IMR-90 (cell line): ENCODE data around the gene HES1. TPM values are rescaled to one million over a fixed set of nuclear protein-coding genes. Genes with fewer than 3 reads are reported as not detected.

Experiments used
- ATAC-seq: fragments of 200-7000 bp; cut with Tn5 transposase; 2 replicates; pipeline ENCODE4 v1.9.1; 2020; ENCODE audit warnings: low read depth, mild to moderate bottlenecking, moderate library complexity
- BruUV-seq: library from RNA; stranded (reverse); fragments of 400-500 nt; replicated peaks from 2 replicates; lab custom pipeline; 2021; lab: Mats Ljungman, UMichigan
- CTCF ChIA-PET: fragments of 300-600 bp; formaldehyde crosslinking; extraction: SDS; loops from one replicate; lab custom pipeline; 2021; ENCODE audit warnings: antibody characterized with exemption; lab: Yijun Ruan, JAX
- POLR2A ChIA-PET: fragments of 300-600 bp; sonication (Branson Sonifier 250); formaldehyde crosslinking; loops from one replicate; lab custom pipeline; 2022; ENCODE audit warnings: antibody characterized with exemption; ENCODE audit not compliant: unreplicated experiment; lab: Charles Lee
- DNase-seq: peaks from one replicate; pipeline ENCODE4 v3.0.0; 2013
- H2AFZ ChIP-seq: replicated peaks from 2 replicates; pipeline ENCODE3; 2013; ENCODE audit warnings: low read length, mild to moderate bottlenecking; ENCODE audit not compliant: poor library complexity
- H2AK5ac ChIP-seq: 2 replicates; pipeline ENCODE4 v1.6.1; 2013; ENCODE audit warnings: low read depth, low read length, inconsistent platforms
- H2AK9ac ChIP-seq: replicated peaks from 2 replicates; pipeline ENCODE3; 2013; ENCODE audit warnings: mild to moderate bottlenecking, low read depth, low read length, moderate library complexity; ENCODE audit not compliant: poor library complexity
- H2BK120ac ChIP-seq: 2 replicates; pipeline ENCODE4 v1.6.1; 2013; ENCODE audit warnings: low read depth, low read length, inconsistent platforms
- H2BK15ac ChIP-seq: 3 replicates; pipeline ENCODE4 v1.6.1; 2013; ENCODE audit warnings: low read depth, low read length, inconsistent platforms
- H2BK20ac ChIP-seq: 2 replicates; pipeline ENCODE4 v1.6.1; 2013; ENCODE audit warnings: low read depth, mild to moderate bottlenecking, inconsistent platforms, low read length, moderate library complexity
- H2BK5ac ChIP-seq: 2 replicates; pipeline ENCODE4 v1.6.1; 2013; ENCODE audit warnings: mild to moderate bottlenecking, low read depth, low read length, inconsistent platforms; ENCODE audit not compliant: poor library complexity, severe bottlenecking
- H3K14ac ChIP-seq: replicated peaks from 2 replicates; pipeline ENCODE4 v1.6.1; 2013; ENCODE audit warnings: low read depth, low read length, inconsistent platforms
- H3K18ac ChIP-seq: 2 replicates; pipeline ENCODE4 v1.6.1; 2013; ENCODE audit warnings: low read depth, low read length, control low read depth
- H3K23ac ChIP-seq: 2 replicates; pipeline ENCODE4 v1.6.1; 2013; ENCODE audit warnings: low read depth, low read length, inconsistent platforms
- H3K27ac ChIP-seq: 2 replicates; pipeline ENCODE4 v1.5.1; 2013; ENCODE audit warnings: mild to moderate bottlenecking, control low read depth, low read length; ENCODE audit not compliant: insufficient read depth
- H3K27me3 ChIP-seq: 2 replicates; pipeline ENCODE4 v1.6.1; 2013; ENCODE audit warnings: low read length; ENCODE audit not compliant: control insufficient read depth, insufficient read depth
- H3K36me3 ChIP-seq: 2 replicates; pipeline ENCODE4 v1.6.1; 2013; ENCODE audit warnings: low read length, mixed read lengths; ENCODE audit not compliant: control insufficient read depth, insufficient read depth
- H3K4ac ChIP-seq: 2 replicates; pipeline ENCODE4 v1.6.1; 2013; ENCODE audit warnings: low read depth, low read length, inconsistent platforms
- H3K4me1 ChIP-seq: 2 replicates; pipeline ENCODE4 v1.6.1; 2013; ENCODE audit warnings: low read length, mixed read lengths; ENCODE audit not compliant: control insufficient read depth, insufficient read depth
- H3K4me2 ChIP-seq: 2 replicates; pipeline ENCODE4 v1.6.1; 2013; ENCODE audit warnings: low read depth, mild to moderate bottlenecking, control low read depth, low read length, moderate library complexity
- H3K4me3 ChIP-seq: 2 replicates; pipeline ENCODE4 v1.5.1; 2013; ENCODE audit warnings: low read depth, mild to moderate bottlenecking, control low read depth, low read length, moderate library complexity; ENCODE audit not compliant: insufficient read depth
- H3K56ac ChIP-seq: 2 replicates; pipeline ENCODE4 v1.6.1; 2013; ENCODE audit warnings: low read length, inconsistent platforms; ENCODE audit not compliant: insufficient read depth; ENCODE audit errors: extremely low read depth
- H3K79me1 ChIP-seq, 2 experiments: 2 replicates each; pipeline ENCODE4 v1.6.1; 2013; ENCODE audit warnings: low read length in 2 of 2, inconsistent platforms in 1 of 2, low read depth in 1 of 2
- H3K9ac ChIP-seq: 2 replicates; pipeline ENCODE4 v1.6.1; 2013; ENCODE audit warnings: low read depth, low read length, control low read depth
- H3K9me1 ChIP-seq: 2 replicates; pipeline ENCODE4 v1.6.1; 2013; ENCODE audit warnings: low read length, inconsistent platforms; ENCODE audit not compliant: insufficient read depth
- H3K9me3 ChIP-seq: 2 replicates; pipeline ENCODE4 v1.6.1; 2013; ENCODE audit warnings: low read length; ENCODE audit not compliant: control insufficient read depth, insufficient read depth
- H4K20me1 ChIP-seq: 2 replicates; pipeline ENCODE4 v1.6.1; 2013; ENCODE audit warnings: low read length, inconsistent platforms; ENCODE audit not compliant: insufficient read depth
- H4K5ac ChIP-seq: 2 replicates; pipeline ENCODE4 v1.6.1; 2013; ENCODE audit warnings: mild to moderate bottlenecking, low read depth, low read length, control low read depth
- H4K8ac ChIP-seq, 2 experiments: 2 replicates each; pipeline ENCODE4 v1.6.1; 2013; ENCODE audit warnings: low read depth in 2 of 2, low read length in 2 of 2, control low read depth in 1 of 2, inconsistent platforms in 1 of 2
- H4K91ac ChIP-seq: 2 replicates; pipeline ENCODE4 v1.6.1; 2013; ENCODE audit warnings: low read depth, low read length, inconsistent platforms; ENCODE audit not compliant: insufficient read depth
- BHLHE40 ChIP-seq: fragments of 150-350 bp; IDR thresholded peaks from 2 replicates; pipeline ENCODE4 v1.6.1; 2016; ENCODE audit warnings: mild to moderate bottlenecking, low read depth, low read length
- CEBPB ChIP-seq: IDR thresholded peaks from 2 replicates; pipeline ENCODE4 v1.6.1; 2012; ENCODE audit warnings: low read depth, low read length, improper control_type of control experiment
- CHD1 ChIP-seq: IDR thresholded peaks from 2 replicates; pipeline ENCODE4 v1.6.1; 2012; ENCODE audit warnings: low read depth, low read length, improper control_type of control experiment
- FOS ChIP-seq: fragments of 150-350 bp; IDR thresholded peaks from 2 replicates; pipeline ENCODE4 v1.6.1; 2016; ENCODE audit warnings: low read depth, low read length
- MAFK ChIP-seq: IDR thresholded peaks from 2 replicates; pipeline ENCODE4 v1.6.1; 2012; ENCODE audit warnings: low read depth, low read length, improper control_type of control experiment
- MAZ ChIP-seq: IDR thresholded peaks from 2 replicates; pipeline ENCODE4 v1.6.1; 2012; ENCODE audit warnings: low read depth, mild to moderate bottlenecking, low read length, improper control_type of control experiment, moderate library complexity, borderline replicate concordance
- MXI1 ChIP-seq: IDR thresholded peaks from 2 replicates; pipeline ENCODE4 v1.6.1; 2012; ENCODE audit warnings: low read depth, mild to moderate bottlenecking, low read length, moderate library complexity, borderline replicate concordance
- NFE2L2 ChIP-seq: fragments of 150-350 bp; IDR thresholded peaks from 2 replicates; pipeline ENCODE4 v1.6.1; 2016; ENCODE audit warnings: low read depth, mild to moderate bottlenecking, low read length
- POLR2A ChIP-seq: IDR thresholded peaks from 2 replicates; pipeline ENCODE4 v1.6.1; 2012; ENCODE audit warnings: mild to moderate bottlenecking, low read depth, low read length
- RAD21 ChIP-seq: IDR thresholded peaks from 2 replicates; pipeline ENCODE4 v1.6.1; 2012; ENCODE audit warnings: low read length, improper control_type of control experiment
- RCOR1 ChIP-seq: IDR thresholded peaks from 2 replicates; pipeline ENCODE4 v1.6.1; 2012; ENCODE audit warnings: mild to moderate bottlenecking, low read length, improper control_type of control experiment; ENCODE audit not compliant: insufficient replicate concordance
- RFX5 ChIP-seq: IDR thresholded peaks from 2 replicates; pipeline ENCODE4 v1.8.0; 2012; ENCODE audit warnings: low read depth, mild to moderate bottlenecking, low read length, moderate library complexity
- SMC3 ChIP-seq: fragments of 150-350 bp; IDR thresholded peaks from 2 replicates; pipeline ENCODE4 v1.6.1; 2016; ENCODE audit warnings: low read depth, mild to moderate bottlenecking, antibody characterized with exemption, low read length, moderate library complexity
- WGBS, 2 experiments: methylation state at CpG; one replicate each; pipeline versions ENCODE4 v1.1.5 to v1.1.7; 2013; ENCODE audit warnings: missing lambda C conversion rate in 2 of 2; ENCODE audit not compliant: insufficient read length in 1 of 2; ENCODE audit errors: extremely low coverage in 2 of 2; 5-methylcytosine and 5-hydroxymethylcytosine counted together
- dilution Hi-C: fragments of 300-500 bp; cut with HindIII; formaldehyde crosslinking; loops from one replicate; pipeline ENCODE4 v1.14.3; 2018; ENCODE audit warnings: low sequenced_read_pairs; ENCODE audit not compliant: unreplicated experiment
- in situ Hi-C: fragments of 300-500 bp; cut with MboI; formaldehyde crosslinking; loops from 3 replicates; pipeline ENCODE4 v1.14.3; 2019; ENCODE audit warnings: low sequenced_read_pairs, inconsistent platforms, mixed read lengths
- intact Hi-C: fragments of 100-400 bp; cut with micrococcal nuclease; formaldehyde crosslinking; loops from 2 replicates; pipeline ENCODE4 v1.10.0; 2022
- polyA plus RNA-seq, 3 experiments: library from polyadenylated mRNA; depleted of rRNA; stranded (reverse); fragments of >200 nt; gene quantifications; 2 replicates each; pipeline ENCODE4 v1.2.3, GENCODE V29; 2012; ENCODE audit warnings: low replicate concordance in 1 of 3
- total RNA-seq: library from RNA; depleted of rRNA; stranded (reverse); fragments of >200 nt; gene quantifications from 2 replicates; pipeline ENCODE4 v1.2.3, GENCODE V29; 2012
- TF ChIP-seq, protein P1 (sequence below): conservative IDR thresholded peaks from 2 replicates; pipeline ENCODE4 v1.5.1; 2012; ENCODE audit warnings: mild to moderate bottlenecking, low read depth, low read length, improper control_type of control experiment
- TF ChIP-seq, protein P2 (sequence below): fragments of 150-350 bp; IDR thresholded peaks from 2 replicates; pipeline ENCODE4 v1.6.1; 2017; ENCODE audit warnings: mild to moderate bottlenecking, antibody characterized with exemption, low read length, low read depth
- TF ChIP-seq, protein P3 (sequence below): fragments of 150-350 bp; IDR thresholded peaks from 2 replicates; pipeline ENCODE4 v1.6.1; 2016; ENCODE audit warnings: low read depth, mild to moderate bottlenecking, low read length, moderate library complexity, borderline replicate concordance

Gene HES1
- total and polyA plus RNA-seq, 2 of the 4 experiments (the other 2 are of a cell fraction): 3.6 to 6.7 TPM

DNA sequence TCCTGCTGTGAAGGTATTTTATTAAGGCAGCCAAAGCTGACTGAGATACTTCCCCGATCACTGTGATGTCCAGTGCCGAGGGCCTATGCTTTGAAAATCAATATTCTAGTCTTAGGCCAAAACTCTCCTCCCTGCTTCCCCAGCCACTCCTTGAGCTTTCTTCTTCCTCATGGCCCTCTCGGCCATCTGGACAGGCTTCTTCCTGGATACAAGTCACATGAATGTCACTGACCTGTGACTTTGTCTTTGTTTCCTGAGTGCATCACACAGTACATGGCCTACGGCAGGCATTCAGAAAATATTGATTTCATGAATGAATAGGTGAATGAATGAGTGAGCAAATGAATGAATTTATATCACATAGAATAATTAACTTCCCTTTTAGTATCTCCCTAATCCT is 24.6 kb upstream of the HES1 start:
- POLR2A ChIA-PET: no interaction called here
- no peaks in the 10 kb centered on the region for H3K4me1 ChIP-seq
- intact Hi-C loops: no loop called here

More for the DNA sequence above, 24.6 kb upstream of the HES1 start:
- H2BK5ac ChIP-seq: no peak overlapping the region
- H3K23ac ChIP-seq: no peak overlapping the region
- H3K14ac ChIP-seq: no peak overlapping the region
- no peak overlapping the region for H3K27ac ChIP-seq
- TF ChIP-seq SMC3 (no peak), RAD21 (no peak), CEBPB (no peak), RFX5 (no peak), MAZ (no peak), CHD1 (no peak), MXI1 (no peak), MAFK (no peak), FOS (no peak), POLR2A (no peak), NFE2L2 (no peak), BHLHE40 (no peak), RCOR1 (no peak)
- TF ChIP-seq, protein P1, sequence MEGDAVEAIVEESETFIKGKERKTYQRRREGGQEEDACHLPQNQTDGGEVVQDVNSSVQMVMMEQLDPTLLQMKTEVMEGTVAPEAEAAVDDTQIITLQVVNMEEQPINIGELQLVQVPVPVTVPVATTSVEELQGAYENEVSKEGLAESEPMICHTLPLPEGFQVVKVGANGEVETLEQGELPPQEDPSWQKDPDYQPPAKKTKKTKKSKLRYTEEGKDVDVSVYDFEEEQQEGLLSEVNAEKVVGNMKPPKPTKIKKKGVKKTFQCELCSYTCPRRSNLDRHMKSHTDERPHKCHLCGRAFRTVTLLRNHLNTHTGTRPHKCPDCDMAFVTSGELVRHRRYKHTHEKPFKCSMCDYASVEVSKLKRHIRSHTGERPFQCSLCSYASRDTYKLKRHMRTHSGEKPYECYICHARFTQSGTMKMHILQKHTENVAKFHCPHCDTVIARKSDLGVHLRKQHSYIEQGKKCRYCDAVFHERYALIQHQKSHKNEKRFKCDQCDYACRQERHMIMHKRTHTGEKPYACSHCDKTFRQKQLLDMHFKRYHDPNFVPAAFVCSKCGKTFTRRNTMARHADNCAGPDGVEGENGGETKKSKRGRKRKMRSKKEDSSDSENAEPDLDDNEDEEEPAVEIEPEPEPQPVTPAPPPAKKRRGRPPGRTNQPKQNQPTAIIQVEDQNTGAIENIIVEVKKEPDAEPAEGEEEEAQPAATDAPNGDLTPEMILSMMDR: no peak
- TF ChIP-seq, protein P2, sequence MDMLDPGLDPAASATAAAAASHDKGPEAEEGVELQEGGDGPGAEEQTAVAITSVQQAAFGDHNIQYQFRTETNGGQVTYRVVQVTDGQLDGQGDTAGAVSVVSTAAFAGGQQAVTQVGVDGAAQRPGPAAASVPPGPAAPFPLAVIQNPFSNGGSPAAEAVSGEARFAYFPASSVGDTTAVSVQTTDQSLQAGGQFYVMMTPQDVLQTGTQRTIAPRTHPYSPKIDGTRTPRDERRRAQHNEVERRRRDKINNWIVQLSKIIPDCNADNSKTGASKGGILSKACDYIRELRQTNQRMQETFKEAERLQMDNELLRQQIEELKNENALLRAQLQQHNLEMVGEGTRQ: no peak
- TF ChIP-seq, protein P3, sequence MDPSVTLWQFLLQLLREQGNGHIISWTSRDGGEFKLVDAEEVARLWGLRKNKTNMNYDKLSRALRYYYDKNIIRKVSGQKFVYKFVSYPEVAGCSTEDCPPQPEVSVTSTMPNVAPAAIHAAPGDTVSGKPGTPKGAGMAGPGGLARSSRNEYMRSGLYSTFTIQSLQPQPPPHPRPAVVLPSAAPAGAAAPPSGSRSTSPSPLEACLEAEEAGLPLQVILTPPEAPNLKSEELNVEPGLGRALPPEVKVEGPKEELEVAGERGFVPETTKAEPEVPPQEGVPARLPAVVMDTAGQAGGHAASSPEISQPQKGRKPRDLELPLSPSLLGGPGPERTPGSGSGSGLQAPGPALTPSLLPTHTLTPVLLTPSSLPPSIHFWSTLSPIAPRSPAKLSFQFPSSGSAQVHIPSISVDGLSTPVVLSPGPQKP: no peak
- dilution Hi-C loops: no loop called here
- H3K4me3 ChIP-seq: no peak overlapping the region
- no peak overlapping the region for H3K4me2 ChIP-seq
- no peak overlapping the region for H3K18ac ChIP-seq
- no peak overlapping the region for H2AK9ac ChIP-seq
- no peak overlapping the region for H2BK20ac ChIP-seq
- no peak overlapping the region for H3K9ac ChIP-seq
- ATAC-seq (no peak), DNase-seq (no peak)
- H3K36me3 ChIP-seq: no peaks in the 10 kb centered on the region
- H4K20me1 ChIP-seq: no peaks in the 10 kb centered on the region
- H2AK5ac ChIP-seq: no peak overlapping the region
- no peaks in the 10 kb centered on the region for H3K79me1 ChIP-seq
- H2BK120ac ChIP-seq: no peak overlapping the region
- in situ Hi-C loops: no loop called here
- no peak overlapping the region for H4K91ac ChIP-seq
- CTCF ChIA-PET: no interaction called here
- BruUV-seq: no TSS peak
- no peak overlapping the region for H2BK15ac ChIP-seq
- no peaks in the 10 kb centered on the region; the same call in 1 of the 2 replicates for H3K9me1 ChIP-seq
- H4K8ac ChIP-seq: no peak overlapping the region
- no peak overlapping the region for H3K56ac ChIP-seq
- peaks cover 44% of the 10 kb centered on the region for H3K27me3 ChIP-seq
- no peak overlapping the region for H3K4ac ChIP-seq
- no CpG with 5 or more reads among the region's 4 CpGs for WGBS, 2 experiments
- no peak overlapping the region for H2AFZ ChIP-seq
- no peaks in the 10 kb centered on the region for H3K9me3 ChIP-seq
- H4K5ac ChIP-seq: no peak overlapping the region
